PC-3 (cell line): ENCODE data around the gene PSMG2.

Experiments used
- EZH2 ChIP-seq: fragments of 300-600 bp; sonication (generic); IDR thresholded peaks from one replicate; pipeline ENCODE4 v1.6.1; 2017; ENCODE audit warnings: antibody characterized with exemption, mild to moderate bottlenecking, low read length; ENCODE audit not compliant: unreplicated experiment
- TF ChIP-seq, protein P1 (sequence below): fragments of 300-600 bp; sonication (generic); conservative IDR thresholded peaks from 2 replicates; pipeline ENCODE4 v1.5.1; 2017; ENCODE audit warnings: antibody characterized with exemption, low read depth, mild to moderate bottlenecking, low read length

DNA sequence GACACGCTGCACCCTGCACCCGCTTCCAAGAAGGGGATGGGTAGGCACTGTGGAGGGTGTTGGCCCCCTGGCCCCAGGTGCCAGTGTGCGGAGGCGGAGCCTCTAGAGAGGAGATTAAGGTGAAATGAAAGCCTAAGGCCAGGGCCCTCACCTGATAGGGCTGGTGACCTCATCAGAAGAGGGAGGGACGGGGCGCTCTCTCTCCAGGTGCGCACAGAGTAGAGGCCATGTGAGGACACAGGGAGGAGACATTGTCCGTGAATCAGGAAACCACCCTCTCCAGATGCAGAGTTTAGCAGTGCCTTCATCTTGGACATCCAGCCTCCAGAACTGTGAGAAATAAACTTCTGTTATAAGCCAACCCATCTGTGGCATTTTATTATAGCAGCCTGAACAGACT lies 62.3 kb downstream of the PSMG2 start:
- TF ChIP-seq, protein P1, sequence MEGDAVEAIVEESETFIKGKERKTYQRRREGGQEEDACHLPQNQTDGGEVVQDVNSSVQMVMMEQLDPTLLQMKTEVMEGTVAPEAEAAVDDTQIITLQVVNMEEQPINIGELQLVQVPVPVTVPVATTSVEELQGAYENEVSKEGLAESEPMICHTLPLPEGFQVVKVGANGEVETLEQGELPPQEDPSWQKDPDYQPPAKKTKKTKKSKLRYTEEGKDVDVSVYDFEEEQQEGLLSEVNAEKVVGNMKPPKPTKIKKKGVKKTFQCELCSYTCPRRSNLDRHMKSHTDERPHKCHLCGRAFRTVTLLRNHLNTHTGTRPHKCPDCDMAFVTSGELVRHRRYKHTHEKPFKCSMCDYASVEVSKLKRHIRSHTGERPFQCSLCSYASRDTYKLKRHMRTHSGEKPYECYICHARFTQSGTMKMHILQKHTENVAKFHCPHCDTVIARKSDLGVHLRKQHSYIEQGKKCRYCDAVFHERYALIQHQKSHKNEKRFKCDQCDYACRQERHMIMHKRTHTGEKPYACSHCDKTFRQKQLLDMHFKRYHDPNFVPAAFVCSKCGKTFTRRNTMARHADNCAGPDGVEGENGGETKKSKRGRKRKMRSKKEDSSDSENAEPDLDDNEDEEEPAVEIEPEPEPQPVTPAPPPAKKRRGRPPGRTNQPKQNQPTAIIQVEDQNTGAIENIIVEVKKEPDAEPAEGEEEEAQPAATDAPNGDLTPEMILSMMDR: no peak
- no peak for TF ChIP-seq EZH2
